ENCODE data around the gene DUOXA2.
A peak's percentile ranks its signal among the peaks of the same experiment; 100 is the strongest.
"Not testable (repeated sequence)": the region's sequence is repeated elsewhere in the genome, so short reads cannot be mapped to it uniquely, and the experiment has no call there.

The DUOXA2 gene

DNA sequence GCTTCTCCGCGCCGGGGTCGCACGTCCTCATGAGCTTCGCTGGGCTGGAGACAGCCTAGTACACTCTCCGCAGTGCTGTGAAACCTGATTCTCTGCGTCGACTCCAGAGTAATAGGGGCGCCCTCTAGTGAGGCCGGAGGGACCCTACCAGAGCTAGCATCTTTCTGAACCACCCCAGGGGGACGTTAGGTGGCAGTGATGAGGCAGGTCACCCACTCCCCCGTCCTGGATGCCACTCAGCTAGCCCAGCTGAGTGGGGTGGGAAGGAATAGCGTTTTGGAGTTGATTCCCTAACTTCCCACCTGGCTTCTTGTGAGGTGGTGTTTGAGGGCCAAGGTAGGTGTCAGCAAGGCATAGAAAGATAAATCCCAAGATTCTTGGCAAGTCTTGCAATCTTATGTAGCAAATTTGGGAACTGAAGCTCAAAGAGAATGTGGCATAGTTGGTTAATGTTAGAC, 4.0 kb downstream of the DUOXA2 start:
- peak; percentile 18 to 54 for DNase-seq

DNA sequence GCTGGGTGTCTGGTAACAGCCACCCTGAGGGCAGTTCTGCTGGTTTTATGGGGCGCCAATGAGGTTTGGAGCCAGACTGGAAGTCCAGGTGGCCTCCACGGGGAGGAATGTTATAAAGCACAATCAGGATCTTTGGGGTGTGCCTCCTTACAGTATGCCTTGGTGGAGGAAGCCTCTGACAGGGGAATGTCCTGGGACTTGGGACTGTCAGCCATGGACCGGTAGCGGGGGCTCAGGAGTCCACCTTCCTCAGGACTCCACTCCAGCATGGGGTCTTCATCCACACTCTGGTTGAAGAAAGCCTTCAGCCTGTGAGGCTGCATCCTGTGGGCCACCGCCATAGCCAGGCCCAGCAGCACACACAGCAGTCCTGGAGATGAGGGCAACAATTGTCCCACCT, 4.9 kb downstream of the DUOXA2 start:
- DNase-seq, result no peak

DNA sequence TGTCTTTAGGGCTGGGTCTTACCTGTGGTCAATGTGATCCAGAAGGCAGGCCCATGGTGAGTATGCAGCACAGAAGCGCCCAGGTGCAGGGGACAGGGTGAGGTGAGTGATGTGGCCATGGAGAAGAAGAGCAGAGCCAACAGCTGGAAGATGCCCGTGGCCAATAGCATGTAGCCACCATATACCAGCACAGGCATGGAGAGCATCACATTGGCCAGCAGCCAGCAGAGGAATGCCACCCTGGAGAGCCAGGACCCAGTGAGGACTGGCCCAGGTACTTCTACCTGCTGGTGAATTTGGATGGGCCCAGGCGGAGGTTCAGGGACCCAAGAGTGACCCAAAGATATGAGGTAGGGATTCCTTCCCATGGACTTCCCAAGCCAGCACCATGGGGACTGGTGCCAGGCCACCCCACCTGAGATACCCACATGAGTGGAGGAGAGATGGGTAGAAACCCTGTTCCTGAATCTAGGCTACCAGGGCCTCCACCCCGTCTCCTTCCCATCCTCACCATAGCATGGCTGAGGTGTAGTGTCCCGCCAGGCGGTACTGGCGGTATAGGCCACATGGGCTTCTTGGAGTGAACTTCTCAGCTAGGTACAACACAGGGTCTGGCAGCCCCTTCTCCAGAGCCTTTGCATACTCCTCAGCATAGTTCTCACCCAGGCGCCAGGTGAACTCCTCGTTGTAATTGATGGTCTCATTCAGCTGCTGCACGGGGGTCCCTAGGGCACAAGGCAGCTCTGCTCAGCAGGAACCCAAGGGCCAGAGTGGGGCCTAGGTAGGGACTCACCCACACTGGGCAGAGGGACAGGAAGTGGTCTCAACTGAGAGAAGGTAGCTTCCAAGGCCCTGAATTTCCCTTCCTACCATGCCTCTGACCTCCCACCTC, 6.2 kb downstream of the DUOXA2 start:
- DNase-seq, result no peak

GRCh38 chr15:45121020-45121419, 6.9 kb downstream of the DUOXA2 start:
- no peak for DNase-seq

- DNase-seq, result peak in 1 of 2 experiments; percentile 19
Measured at GRCh38 chr15:45121706-45122417, 7.7 kb downstream of the DUOXA2 start.

- no peak for DNase-seq
Measured at GRCh38 chr15:45122719-45123118, 8.6 kb downstream of the DUOXA2 start.

DNA sequence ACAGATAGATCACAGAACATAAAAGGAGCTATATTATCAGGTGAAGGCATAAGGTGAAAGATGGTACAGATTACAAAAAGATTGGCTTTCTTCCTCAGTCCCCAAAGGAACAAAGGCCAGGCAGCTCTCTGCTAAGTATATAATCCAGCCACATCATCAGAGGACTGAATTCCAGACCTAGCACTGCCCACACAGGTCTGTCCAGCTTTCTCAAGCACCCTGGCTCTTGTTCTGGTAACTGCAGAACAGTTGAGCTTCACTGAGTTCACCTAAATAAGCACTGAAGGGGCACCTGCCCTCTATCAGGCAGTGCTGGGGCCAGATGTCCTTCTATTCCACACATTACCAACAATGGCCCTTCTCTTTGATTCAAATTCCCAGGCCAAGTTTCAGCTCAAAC, 9.3 kb downstream of the DUOXA2 start:
- DNase-seq, result no peak

GRCh38 chr15:45126535-45127158, 12.5 kb downstream of the DUOXA2 start:
- no peak for DNase-seq

DNA sequence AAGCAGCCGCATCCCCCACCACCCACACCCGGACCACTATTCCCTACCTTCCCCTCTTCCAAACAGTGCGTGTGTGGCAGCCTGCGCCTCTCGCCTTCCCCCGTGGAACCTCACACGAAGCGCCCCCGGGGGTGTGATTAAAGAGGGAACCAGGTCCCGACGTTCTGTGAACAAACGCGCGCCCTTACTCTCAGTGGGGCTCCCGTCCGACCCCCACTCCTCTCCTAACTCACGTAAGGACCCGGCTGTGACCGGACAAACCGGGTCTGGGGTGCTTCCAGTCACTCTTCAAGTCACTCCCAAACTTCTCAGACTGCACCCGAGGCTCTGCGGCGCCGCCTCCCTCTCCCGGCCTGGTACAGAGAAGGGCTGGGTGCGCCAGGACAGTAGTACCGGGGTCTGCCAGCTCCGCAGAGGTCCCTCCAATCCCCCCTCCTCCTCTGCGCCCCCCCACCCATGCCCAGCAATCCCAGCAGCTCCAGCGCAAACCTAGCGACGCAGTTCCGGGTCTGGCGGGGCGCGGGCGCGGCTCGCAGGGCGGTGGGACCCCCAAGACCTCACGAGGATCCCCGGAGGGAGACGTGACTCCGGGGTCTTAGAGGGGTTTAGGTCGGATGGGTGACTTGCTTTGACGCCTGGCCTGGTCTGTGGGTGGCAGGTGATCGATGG, 15.0 kb downstream of the DUOXA2 start:
- no peak for DNase-seq

DNA sequence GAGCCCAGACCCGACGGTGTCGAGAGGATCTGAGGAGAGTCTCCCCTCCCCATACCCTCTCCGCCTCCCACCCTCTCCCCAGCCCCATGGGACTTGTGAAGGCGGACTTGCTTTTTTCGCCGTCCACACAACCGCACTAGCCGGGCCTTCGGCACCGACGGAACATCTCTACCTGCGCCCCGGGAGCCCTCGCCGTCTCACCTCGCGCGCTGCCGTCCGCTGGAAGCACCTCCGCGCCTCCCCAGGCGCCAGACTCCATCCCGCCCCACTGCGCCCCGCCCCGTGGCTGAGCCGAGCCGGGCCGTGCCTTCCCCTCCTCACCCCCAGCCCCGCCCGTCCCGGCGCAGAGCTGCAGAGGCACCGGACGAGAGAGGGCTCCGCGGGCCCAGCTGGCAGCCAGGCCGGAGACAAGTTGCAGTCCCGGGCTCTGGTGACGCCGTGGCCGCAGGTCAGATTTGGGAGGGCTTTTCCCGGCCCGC, 15.6 kb downstream of the DUOXA2 start, which contains the start of the genes DUOX1 and DUOXA1:
TSS of gene DUOX1 (plus strand) at position 344 of the 479 bp plus-strand sequence. CDS start 1,973 bp downstream, outside the sequence.
TSS of gene DUOXA1 (minus strand) at position 229 of the 479 bp plus-strand sequence. CDS start 6,865 bp downstream, outside the sequence.
- no peak for DNase-seq

- no peak for DNase-seq
Measured at GRCh38 chr15:45130291-45131000, 16.3 kb downstream of the DUOXA2 start.

DNA sequence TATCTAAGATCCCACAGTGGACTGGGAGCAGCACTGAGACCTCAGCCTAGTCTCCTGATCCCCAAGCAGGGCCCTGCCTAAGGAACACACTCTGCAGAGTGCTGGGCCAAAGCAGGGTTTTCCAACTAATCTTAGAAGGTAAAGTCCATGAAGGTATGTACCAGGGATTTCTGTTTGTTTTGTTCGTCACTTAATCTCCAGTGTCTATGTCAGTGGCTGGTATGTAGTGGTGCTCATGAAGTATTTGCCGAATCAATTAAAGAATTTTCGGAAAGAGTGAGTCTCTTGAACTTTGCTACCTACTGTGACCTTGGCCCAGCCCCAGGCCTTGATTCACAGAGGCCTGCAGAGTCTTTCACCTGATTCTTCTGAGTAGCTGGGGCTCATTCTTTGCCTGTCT, 17.4 kb downstream of the DUOXA2 start:
- no peak for DNase-seq

- no peak for DNase-seq
Measured at GRCh38 chr15:45132844-45133560, 18.9 kb downstream of the DUOXA2 start.

DNA sequence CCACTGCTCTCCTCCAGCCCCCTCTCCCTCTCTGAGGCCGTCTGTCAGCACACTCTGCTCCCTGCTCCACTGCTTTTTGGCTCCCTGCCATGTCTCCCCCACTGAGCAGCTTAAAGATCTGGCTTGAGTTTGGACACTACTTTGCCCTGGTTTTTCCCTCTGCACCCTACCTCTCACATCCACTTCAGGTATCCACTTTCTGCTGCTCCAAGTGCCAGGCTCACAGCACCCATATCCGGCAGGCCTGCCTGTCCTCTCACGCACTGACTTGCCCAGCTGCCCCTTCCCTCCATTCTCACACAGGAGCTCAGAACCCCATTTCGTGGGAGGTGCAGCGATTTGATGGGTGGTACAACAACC, 19.4 kb downstream of the DUOXA2 start:
- no peak for DNase-seq

- DNase-seq, result no peak
Measured at GRCh38 chr15:45134046-45134445, 19.9 kb downstream of the DUOXA2 start.

- no peak for DNase-seq
Measured at GRCh38 chr15:45134682-45135604, 20.8 kb downstream of the DUOXA2 start.

GRCh38 chr15:45135705-45136377, 21.7 kb downstream of the DUOXA2 start:
- DNase-seq, result not testable (repeated sequence)

GRCh38 chr15:45136378-45136764, 22.2 kb downstream of the DUOXA2 start:
- DNase-seq, result no peak

- DNase-seq, result no peak
Measured at GRCh38 chr15:45137703-45138102, 23.6 kb downstream of the DUOXA2 start.

All from SW 1271 (cell line).